ENCODE results near the gene SLK. TPM values are rescaled to one million over a fixed set of nuclear protein-coding genes. Genes with fewer than 3 reads are reported as not detected.

SLK gene
- total and polyA plus RNA-seq, 2 donors (not counting 3 experiments of a cell fraction or from before 2014, with no cell fraction given), result 4.5 to 36.0 TPM

DNA sequence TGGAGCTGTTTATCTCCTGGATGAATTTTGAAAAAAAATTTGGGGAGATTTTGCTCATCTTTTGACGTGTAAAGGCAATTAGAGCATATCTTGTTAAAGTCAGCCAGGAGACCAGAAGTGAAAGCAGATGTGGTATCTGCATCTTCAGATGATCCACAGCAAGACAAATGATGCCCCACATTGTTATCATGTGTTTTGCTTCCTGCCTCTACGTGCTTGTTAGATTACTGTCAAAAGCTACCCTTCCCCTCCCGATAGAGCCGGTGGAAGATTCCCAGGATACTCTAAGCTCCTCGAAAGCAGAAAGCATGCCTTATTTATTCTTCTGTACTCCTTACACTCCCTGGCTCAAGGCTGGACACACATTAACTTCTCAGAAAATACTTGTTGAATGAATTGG is 105.8 kb downstream of the SLK start:
- H3K79me2 ChIP-seq (ENCODE audit: control insufficient read depth, insufficient read depth, low read length), result no peaks in the 10 kb centered on the region
- no peak overlapping the region for H2AFZ ChIP-seq (ENCODE audit: low read depth, low read length)
- no peaks in the 10 kb centered on the region for H3K9me3 ChIP-seq (replicated peaks; ENCODE audit: control insufficient read depth, insufficient read depth, low read length)
- no TSS peak for BruUV-seq (replicated peaks)
- DNase-seq (ENCODE audit: low read depth, low spot score) (no peak), FAIRE-seq (no peak)
- no peaks in the 10 kb centered on the region for H4K20me1 ChIP-seq (replicated peaks; ENCODE audit: control insufficient read depth, extremely low read depth, insufficient read depth, low read length)
- ChIA-PET POLR2A (no interaction called here), CTCF (interaction anchor here (1.3 to 2.8 kb wide), 2 partner anchors 9 to 37 kb away, joined by 4 to 12 read pairs; no protein-coding TSS in a partner anchor)
- no peaks in the 10 kb centered on the region for H3K27me3 ChIP-seq (ENCODE audit: control insufficient read depth in 2 of 2, insufficient read depth in 2 of 2, low read length in 2 of 2)
- no peak for TF ChIP-seq JUN (IDR thresholded peaks at IDR 0.05; ENCODE audit: borderline replicate concordance, insufficient read depth, insufficient read length, low read depth)
- TF ChIP-seq, protein P1, sequence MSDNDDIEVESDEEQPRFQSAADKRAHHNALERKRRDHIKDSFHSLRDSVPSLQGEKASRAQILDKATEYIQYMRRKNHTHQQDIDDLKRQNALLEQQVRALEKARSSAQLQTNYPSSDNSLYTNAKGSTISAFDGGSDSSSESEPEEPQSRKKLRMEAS (IDR thresholded peaks at IDR 0.05; ENCODE audit: insufficient read depth, insufficient read length), result no peak
- TF ChIP-seq FOS (IDR thresholded peaks at IDR 0.05; ENCODE audit: borderline replicate concordance, insufficient read depth, low read length), result no peak
- TF ChIP-seq GATA2 (IDR thresholded peaks at IDR 0.05; ENCODE audit: insufficient read depth, insufficient read length, low read depth, low read length), result no peak
- TF ChIP-seq, protein P2, sequence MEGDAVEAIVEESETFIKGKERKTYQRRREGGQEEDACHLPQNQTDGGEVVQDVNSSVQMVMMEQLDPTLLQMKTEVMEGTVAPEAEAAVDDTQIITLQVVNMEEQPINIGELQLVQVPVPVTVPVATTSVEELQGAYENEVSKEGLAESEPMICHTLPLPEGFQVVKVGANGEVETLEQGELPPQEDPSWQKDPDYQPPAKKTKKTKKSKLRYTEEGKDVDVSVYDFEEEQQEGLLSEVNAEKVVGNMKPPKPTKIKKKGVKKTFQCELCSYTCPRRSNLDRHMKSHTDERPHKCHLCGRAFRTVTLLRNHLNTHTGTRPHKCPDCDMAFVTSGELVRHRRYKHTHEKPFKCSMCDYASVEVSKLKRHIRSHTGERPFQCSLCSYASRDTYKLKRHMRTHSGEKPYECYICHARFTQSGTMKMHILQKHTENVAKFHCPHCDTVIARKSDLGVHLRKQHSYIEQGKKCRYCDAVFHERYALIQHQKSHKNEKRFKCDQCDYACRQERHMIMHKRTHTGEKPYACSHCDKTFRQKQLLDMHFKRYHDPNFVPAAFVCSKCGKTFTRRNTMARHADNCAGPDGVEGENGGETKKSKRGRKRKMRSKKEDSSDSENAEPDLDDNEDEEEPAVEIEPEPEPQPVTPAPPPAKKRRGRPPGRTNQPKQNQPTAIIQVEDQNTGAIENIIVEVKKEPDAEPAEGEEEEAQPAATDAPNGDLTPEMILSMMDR (IDR thresholded peaks at IDR 0.05; ENCODE audit: extremely low read depth in 1 of 2, insufficient read depth in 1 of 2, low read depth in 1 of 2, low read length in 2 of 2), result no peak
- no peak for TF ChIP-seq POLR2A (IDR thresholded peaks at IDR 0.05; ENCODE audit: low read depth, low read length)
- TF ChIP-seq EZH2 (IDR thresholded peaks at IDR 0.05; ENCODE audit: borderline replicate concordance, low read depth, low read length, severe bottlenecking), result no peak
- TF ChIP-seq POLR2AphosphoS5 (IDR thresholded peaks at IDR 0.05; ENCODE audit: insufficient read depth, low read depth, low read length), result no peak
- TF ChIP-seq MYC (IDR thresholded peaks at IDR 0.05; ENCODE audit: low read depth, low read length), result no peak
- no peaks in the 10 kb centered on the region for H3K36me3 ChIP-seq (ENCODE audit: control insufficient read depth in 2 of 2, extremely low read depth in 1 of 2, insufficient read depth in 2 of 2, low read length in 2 of 2)
- no peaks in the 10 kb centered on the region for H3K9me1 ChIP-seq (replicated peaks; ENCODE audit: control insufficient read depth, extremely low read depth, insufficient read depth, low read length)
- peaks cover 17% of the 10 kb centered on the region for H3K4me1 ChIP-seq (ENCODE audit: control insufficient read depth, extremely low read depth, insufficient read depth, low read length)
- dilution Hi-C loops (cut with MboI; ENCODE audit: extremely low pct_ligation_motif_present, low sequenced_read_pairs), result no loop called here
- intact Hi-C loops (cut with micrococcal nuclease), result no loop called here
- no peak overlapping the region for H3K4me3 ChIP-seq (replicated peaks in 1 of 3; ENCODE audit: insufficient read depth in 1 of 3, low read depth in 1 of 3, low read length in 3 of 3)
- H3K27ac ChIP-seq (ENCODE audit: insufficient read depth, low read depth, low read length), result no peak overlapping the region
- no peak overlapping the region for H3K9ac ChIP-seq (replicated peaks; ENCODE audit: extremely low read depth, insufficient read depth, low read length)
- no peak overlapping the region for H3K4me2 ChIP-seq (ENCODE audit: insufficient read depth, low read length)

All from endothelial cell of umbilical vein (primary cell).